RWPE2 (cell line): Measurements from ENCODE around the gene TUBB2B.
A peak's percentile ranks its signal among the peaks of the same experiment; 100 is the strongest.

Experiments used
- ATAC-seq: fragments of 200-7000 bp; cut with Tn5 transposase; 3 replicates; pipeline ENCODE4 v1.9.1; 2021; ENCODE audit warnings: low read depth
- DNase-seq: peaks from one replicate; pipeline ENCODE4 v3.0.0-alpha.2; 2020; ENCODE audit warnings: low spot score
- H3K27ac ChIP-seq: fragments of 450-650 bp; 2 replicates; pipeline ENCODE4 v1.5.1; 2017; ENCODE audit warnings: mild to moderate bottlenecking; ENCODE audit not compliant: poor library complexity, severe bottlenecking
- H3K27me3 ChIP-seq: fragments of 250-450 bp; sonication (Bioruptor Pico); 2 replicates; pipeline ENCODE4 v1.5.1; 2021; ENCODE audit warnings: mild to moderate bottlenecking, moderate library complexity; ENCODE audit not compliant: insufficient read depth, poor library complexity, severe bottlenecking
- H3K36me3 ChIP-seq: fragments of 250-450 bp; sonication (Bioruptor Pico); 2 replicates; pipeline ENCODE4 v1.5.1; 2020; ENCODE audit warnings: low read depth, mild to moderate bottlenecking, moderate library complexity
- H3K4me1 ChIP-seq: fragments of 250-450 bp; sonication (Bioruptor Pico); 2 replicates; pipeline ENCODE4 v1.5.1; 2021; ENCODE audit warnings: mild to moderate bottlenecking, moderate library complexity; ENCODE audit not compliant: insufficient read depth, poor library complexity, severe bottlenecking
- H3K4me3 ChIP-seq: fragments of 250-450 bp; sonication (Bioruptor Pico); 2 replicates; pipeline ENCODE4 v1.5.1; 2021; ENCODE audit warnings: mild to moderate bottlenecking, moderate library complexity; ENCODE audit not compliant: severe bottlenecking
- H3K9me3 ChIP-seq: fragments of 250-450 bp; sonication (Bioruptor Pico); 2 replicates; pipeline ENCODE4 v1.5.1; 2021; ENCODE audit warnings: mild to moderate bottlenecking, moderate library complexity; ENCODE audit not compliant: severe bottlenecking
- TF ChIP-seq, protein P1 (sequence below): fragments of 450-650 bp; IDR thresholded peaks from one replicate; pipeline ENCODE4 v1.5.1; 2017; ENCODE audit warnings: mild to moderate bottlenecking, moderate library complexity; ENCODE audit not compliant: poor library complexity, severe bottlenecking

TUBB2B gene

DNA sequence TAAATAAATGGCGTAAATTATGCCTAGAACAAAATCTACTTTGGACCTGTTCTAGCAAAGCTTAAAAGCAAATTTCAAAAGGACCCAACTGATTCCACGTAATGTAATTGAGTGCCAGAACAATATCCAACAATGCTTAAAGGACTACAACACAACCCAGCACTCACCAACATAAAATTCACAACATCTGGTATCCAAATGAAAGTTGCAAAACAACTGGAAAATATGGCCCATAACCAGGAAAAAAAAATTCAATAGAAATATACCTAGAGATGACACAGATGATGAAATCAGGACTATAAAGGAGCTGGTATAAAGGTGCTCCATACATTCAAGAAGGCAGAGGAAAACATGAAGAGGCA lies 14.1 kb downstream of the TUBB2B start:
- no peak for ATAC-seq
- Histone ChIP-seq H3K4me3 (no peak overlapping the region), H3K36me3 (no peaks in the 10 kb centered on the region), H3K4me1 (peaks cover 13% of the 10 kb centered on the region), H3K9me3 (no peaks in the 10 kb centered on the region), H3K27ac (no peak overlapping the region), H3K27me3 (no peaks in the 10 kb centered on the region)
- TF ChIP-seq, protein P1, sequence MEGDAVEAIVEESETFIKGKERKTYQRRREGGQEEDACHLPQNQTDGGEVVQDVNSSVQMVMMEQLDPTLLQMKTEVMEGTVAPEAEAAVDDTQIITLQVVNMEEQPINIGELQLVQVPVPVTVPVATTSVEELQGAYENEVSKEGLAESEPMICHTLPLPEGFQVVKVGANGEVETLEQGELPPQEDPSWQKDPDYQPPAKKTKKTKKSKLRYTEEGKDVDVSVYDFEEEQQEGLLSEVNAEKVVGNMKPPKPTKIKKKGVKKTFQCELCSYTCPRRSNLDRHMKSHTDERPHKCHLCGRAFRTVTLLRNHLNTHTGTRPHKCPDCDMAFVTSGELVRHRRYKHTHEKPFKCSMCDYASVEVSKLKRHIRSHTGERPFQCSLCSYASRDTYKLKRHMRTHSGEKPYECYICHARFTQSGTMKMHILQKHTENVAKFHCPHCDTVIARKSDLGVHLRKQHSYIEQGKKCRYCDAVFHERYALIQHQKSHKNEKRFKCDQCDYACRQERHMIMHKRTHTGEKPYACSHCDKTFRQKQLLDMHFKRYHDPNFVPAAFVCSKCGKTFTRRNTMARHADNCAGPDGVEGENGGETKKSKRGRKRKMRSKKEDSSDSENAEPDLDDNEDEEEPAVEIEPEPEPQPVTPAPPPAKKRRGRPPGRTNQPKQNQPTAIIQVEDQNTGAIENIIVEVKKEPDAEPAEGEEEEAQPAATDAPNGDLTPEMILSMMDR = no peak
- no peak for DNase-seq

DNA sequence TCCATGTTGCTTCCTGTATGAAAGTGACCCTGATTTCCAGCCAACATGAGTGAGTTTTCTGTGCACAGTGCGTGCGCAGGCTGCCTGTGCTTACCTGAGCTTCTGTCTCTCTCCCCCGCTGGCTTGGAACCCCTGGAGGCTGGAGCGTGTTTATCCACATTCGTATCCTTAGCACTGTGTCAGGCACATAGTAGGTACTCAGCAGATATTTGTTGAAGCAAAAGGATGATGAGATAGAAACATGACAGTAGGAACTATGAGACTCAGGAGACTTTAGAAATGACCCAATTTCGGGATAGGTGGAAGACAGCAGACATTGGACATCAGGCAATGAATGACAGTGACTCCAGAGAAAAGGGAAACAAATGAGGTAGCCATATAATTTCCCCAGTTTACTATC lies 15.2 kb downstream of the TUBB2B start:
- no peak for DNase-seq
- Histone ChIP-seq H3K9me3 (no peaks in the 10 kb centered on the region), H3K36me3 (no peaks in the 10 kb centered on the region), H3K27me3 (no peaks in the 10 kb centered on the region), H3K4me3 (no peak overlapping the region), H3K4me1 (peaks cover 20% of the 10 kb centered on the region), H3K27ac (no peak overlapping the region)
- no peak for ATAC-seq
- TF ChIP-seq, protein P1 = no peak

DNA sequence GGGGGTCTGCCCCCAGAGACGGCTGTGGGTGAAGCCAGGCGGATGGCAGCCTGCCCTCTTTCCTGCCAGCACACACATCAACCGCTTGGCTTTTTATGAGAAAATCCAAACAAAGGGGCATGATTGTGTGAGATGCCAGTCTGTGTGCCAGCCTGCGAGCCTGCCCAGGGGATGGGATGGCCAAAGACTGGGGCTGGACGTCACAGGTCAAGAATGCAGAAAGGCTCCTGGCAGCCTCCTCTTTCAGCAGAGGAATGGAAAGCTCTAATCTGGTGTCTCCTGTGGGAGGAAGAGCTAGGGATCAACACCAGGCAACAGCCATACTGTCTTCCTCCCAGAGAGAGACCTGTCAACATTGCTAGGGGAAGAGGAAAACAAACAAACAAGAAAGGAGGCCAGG lies 15.8 kb downstream of the TUBB2B start:
- no peak for DNase-seq
- TF ChIP-seq, protein P1 = no peak
- no peaks in the 10 kb centered on the region for H3K9me3 ChIP-seq

DNA sequence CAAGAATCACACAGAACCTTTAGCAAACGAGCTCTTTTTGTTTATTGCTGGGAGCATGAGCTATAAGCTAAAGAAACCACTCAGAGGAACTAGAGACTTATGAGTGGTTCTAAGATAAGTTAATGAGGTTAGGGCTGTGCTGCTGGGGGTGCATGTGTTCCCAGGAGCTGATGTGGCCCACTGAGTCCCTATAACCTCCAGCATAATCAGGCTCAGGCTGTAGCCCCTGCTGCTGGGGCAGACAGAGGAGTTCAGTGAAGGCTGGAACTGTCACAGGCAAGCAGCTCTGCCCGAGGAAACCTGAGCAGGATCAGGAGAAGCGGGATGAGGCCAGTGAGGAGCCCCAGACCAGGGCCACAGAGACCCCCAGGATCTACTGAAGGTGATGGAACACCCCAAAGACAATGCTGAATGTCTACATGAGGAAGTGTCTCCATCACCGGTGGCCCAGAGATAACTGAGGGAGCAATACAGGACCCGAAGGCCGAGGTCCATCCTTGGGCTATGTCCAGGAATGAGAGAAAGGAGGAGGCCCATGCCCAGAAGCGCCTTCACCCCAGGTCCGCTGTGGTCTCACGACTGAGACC lies 17.3 kb downstream of the TUBB2B start:
- Histone ChIP-seq H3K27me3 (no peaks in the 10 kb centered on the region), H3K27ac (peak overlapping the region; percentile 47), H3K4me1 (peaks cover 23% of the 10 kb centered on the region), H3K9me3 (no peaks in the 10 kb centered on the region), H3K4me3 (no peak overlapping the region), H3K36me3 (no peaks in the 10 kb centered on the region)
- TF ChIP-seq, protein P1 = no peak
- no peak for DNase-seq
- no peak for ATAC-seq

More for the DNA sequence above, 15.8 kb downstream of the TUBB2B start:
- ATAC-seq = no peak
- no peaks in the 10 kb centered on the region for H3K27me3 ChIP-seq
- H3K4me3 ChIP-seq = no peak overlapping the region
- peaks cover 20% of the 10 kb centered on the region for H3K4me1 ChIP-seq
- no peaks in the 10 kb centered on the region for H3K36me3 ChIP-seq
- no peak overlapping the region for H3K27ac ChIP-seq

DNA sequence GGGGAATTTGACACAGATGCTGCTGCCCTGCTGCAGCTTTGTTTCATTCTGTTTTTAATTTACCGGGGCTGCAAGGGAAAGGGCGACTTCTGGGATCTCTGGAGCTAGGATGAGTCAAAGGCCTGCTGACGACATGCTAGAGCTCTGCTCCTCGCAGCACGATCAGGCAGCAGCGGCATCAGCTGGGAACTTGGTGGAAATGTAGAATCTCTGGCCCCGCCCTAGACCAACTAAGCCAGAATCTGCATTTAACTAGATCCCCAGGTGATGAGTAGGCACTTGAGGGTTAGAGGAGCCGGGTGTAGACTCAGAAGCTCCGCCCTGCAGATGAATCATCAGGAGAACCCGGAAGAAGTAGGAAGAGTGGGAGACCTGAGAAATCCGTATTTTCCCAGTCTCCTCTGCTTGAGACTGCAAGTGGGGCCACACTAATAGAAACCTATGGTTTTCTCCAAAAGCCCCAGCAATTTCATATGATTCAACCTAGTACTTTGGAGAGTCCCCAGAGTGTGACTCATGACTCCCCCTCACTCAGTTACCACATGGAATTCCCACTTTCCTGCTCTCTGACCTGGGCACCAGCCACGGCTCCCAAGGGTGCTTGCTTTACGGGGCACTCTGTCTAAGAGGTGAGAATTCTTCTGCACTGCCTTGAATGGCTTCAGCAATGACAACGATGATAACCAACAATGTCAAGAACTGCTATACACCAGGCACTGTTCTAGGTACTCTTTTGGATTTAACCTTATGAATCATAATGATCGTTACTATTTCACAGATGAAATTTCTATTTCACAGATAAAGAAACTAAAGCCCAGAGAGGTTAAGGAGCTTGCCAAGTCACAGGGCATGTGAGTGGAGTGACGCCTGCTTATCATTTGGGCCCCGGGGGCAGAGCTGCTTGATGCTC lies 18.1 kb downstream of the TUBB2B start:
- Histone ChIP-seq H3K9me3 (no peaks in the 10 kb centered on the region), H3K27me3 (no peaks in the 10 kb centered on the region), H3K4me1 (peaks cover 23% of the 10 kb centered on the region), H3K27ac (peak overlapping the region; percentile 47), H3K4me3 (no peak overlapping the region), H3K36me3 (no peaks in the 10 kb centered on the region)
- DNase-seq (peak; percentile 95), ATAC-seq (peak; percentile 97)
- TF ChIP-seq, protein P1 = peak; percentile 55
